Brain microvascular endothelial cell (primary cell): ENCODE results near the gene PKHD1.

Experiments
- DNase-seq: peaks from one replicate; pipeline ENCODE4 v3.0.0-alpha.2; 2020
- H3K27ac ChIP-seq: fragments of 250-450 bp; sonication (Bioruptor Pico); 2 replicates; pipeline ENCODE4 v1.5.1; 2020; ENCODE audit warnings: mild to moderate bottlenecking, moderate library complexity
- H3K27me3 ChIP-seq: fragments of 250-450 bp; sonication (Bioruptor Pico); replicated peaks from 2 replicates; pipeline ENCODE4 v1.5.1; 2020; ENCODE audit warnings: mild to moderate bottlenecking
- H3K36me3 ChIP-seq: fragments of 250-450 bp; sonication (Bioruptor Pico); replicated peaks from 2 replicates; pipeline ENCODE4 v1.5.1; 2020; ENCODE audit warnings: mild to moderate bottlenecking
- H3K4me3 ChIP-seq: 2 replicates; pipeline ENCODE4 v1.5.1; 2011; ENCODE audit warnings: low read depth, mild to moderate bottlenecking, control low read depth, low read length, moderate library complexity
- in situ Hi-C: cut with HindIII; loops from 2 replicates; pipeline ENCODE4 v1.10.0; 2017; ENCODE audit warnings: low sequenced_read_pairs, low pct_ligation_motif_present
- TF ChIP-seq, protein P1 (sequence below): IDR thresholded peaks from 2 replicates; pipeline ENCODE4 v1.5.1; 2011; ENCODE audit warnings: low read depth, mild to moderate bottlenecking, moderate library complexity, low read length, control low read depth, inconsistent platforms; ENCODE audit errors: missing control alignments

The PKHD1 gene

DNA sequence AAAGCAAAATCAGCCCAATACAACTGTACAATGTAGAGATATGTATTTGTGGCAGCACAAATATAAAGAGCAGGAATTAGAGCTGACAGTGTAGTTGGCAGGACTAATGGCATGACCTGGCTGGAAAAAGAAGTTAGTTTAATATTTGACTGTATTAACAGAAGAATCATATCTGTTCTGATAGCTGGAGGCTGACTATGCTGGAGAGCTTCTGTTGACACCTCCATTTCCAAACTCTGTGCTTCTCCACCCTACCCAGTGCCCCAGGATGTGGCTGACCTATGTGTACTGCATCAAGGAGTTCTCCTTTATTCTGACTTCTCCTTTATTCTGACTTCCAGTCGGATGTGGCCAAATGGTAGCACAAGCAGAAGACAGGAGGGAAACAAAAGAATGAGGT is 299.3 kb downstream of the PKHD1 start:
- no peaks in the 10 kb centered on the region for H3K27me3 ChIP-seq
- no peak overlapping the region for H3K4me3 ChIP-seq
- no peak overlapping the region for H3K27ac ChIP-seq
- DNase-seq = no peak
- H3K36me3 ChIP-seq = no peaks in the 10 kb centered on the region
- TF ChIP-seq, protein P1, sequence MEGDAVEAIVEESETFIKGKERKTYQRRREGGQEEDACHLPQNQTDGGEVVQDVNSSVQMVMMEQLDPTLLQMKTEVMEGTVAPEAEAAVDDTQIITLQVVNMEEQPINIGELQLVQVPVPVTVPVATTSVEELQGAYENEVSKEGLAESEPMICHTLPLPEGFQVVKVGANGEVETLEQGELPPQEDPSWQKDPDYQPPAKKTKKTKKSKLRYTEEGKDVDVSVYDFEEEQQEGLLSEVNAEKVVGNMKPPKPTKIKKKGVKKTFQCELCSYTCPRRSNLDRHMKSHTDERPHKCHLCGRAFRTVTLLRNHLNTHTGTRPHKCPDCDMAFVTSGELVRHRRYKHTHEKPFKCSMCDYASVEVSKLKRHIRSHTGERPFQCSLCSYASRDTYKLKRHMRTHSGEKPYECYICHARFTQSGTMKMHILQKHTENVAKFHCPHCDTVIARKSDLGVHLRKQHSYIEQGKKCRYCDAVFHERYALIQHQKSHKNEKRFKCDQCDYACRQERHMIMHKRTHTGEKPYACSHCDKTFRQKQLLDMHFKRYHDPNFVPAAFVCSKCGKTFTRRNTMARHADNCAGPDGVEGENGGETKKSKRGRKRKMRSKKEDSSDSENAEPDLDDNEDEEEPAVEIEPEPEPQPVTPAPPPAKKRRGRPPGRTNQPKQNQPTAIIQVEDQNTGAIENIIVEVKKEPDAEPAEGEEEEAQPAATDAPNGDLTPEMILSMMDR = no peak
- in situ Hi-C loops = no loop called here

GRCh38 chr6:51778666-51779065 is 308.7 kb downstream of the PKHD1 start:
- Histone ChIP-seq H3K27ac (no peak overlapping the region), H3K27me3 (no peaks in the 10 kb centered on the region), H3K4me3 (no peak overlapping the region), H3K36me3 (no peaks in the 10 kb centered on the region)
- in situ Hi-C loops = no loop called here
- DNase-seq = no peak
- TF ChIP-seq, protein P1 = no peak

- H3K36me3 ChIP-seq = no peaks in the 10 kb centered on the region
- H3K27ac ChIP-seq = no peak overlapping the region
- H3K27me3 ChIP-seq = no peaks in the 10 kb centered on the region
- in situ Hi-C loops = no loop called here
- TF ChIP-seq, protein P1 = no peak
- DNase-seq = no peak
- H3K4me3 ChIP-seq = no peak overlapping the region
Measured at GRCh38 chr6:51777618-51778017, 309.8 kb downstream of the PKHD1 start.

- Histone ChIP-seq H3K27me3 (no peaks in the 10 kb centered on the region), H3K27ac (no peak overlapping the region), H3K4me3 (no peak overlapping the region), H3K36me3 (no peaks in the 10 kb centered on the region)
- in situ Hi-C loops = no loop called here
- TF ChIP-seq, protein P1 = no peak
- no peak for DNase-seq
Measured at GRCh38 chr6:51775942-51776860, 311.2 kb downstream of the PKHD1 start.

DNA sequence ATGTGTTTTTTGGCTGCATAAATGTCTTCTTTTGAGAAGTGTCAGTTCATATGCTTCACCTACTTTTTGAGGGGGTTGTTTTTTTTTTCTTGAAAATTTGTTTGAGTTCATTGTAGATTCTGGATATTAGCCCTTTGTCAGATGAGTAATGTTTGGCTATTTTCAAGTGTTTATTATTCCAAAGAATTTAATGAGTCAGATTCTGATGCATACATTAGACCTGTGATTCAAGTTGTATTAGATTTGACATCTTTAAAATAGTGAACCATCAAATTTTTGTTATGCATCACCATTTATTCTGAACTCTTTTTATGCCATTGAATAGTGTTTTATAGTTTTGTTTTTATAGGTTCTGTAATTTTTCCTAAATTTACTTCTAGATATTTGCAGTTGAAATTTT is 319.3 kb downstream of the PKHD1 start:
- TF ChIP-seq, protein P1 = no peak
- H3K36me3 ChIP-seq = no peaks in the 10 kb centered on the region
- no peak overlapping the region for H3K4me3 ChIP-seq
- no peak for DNase-seq
- in situ Hi-C loops = no loop called here
- H3K27ac ChIP-seq = no peak overlapping the region
- H3K27me3 ChIP-seq = no peaks in the 10 kb centered on the region
